Lower lobe of right lung (tissue), 2 donors: ENCODE results near the gene DOHH. TPM values are rescaled to one million over a fixed set of nuclear protein-coding genes. Genes with fewer than 3 reads are reported as not detected.

ENCODE experiments used
- ATAC-seq, 2 donors: fragments of 200-7000 bp; cut with Tn5 transposase; one replicate each; pipeline ENCODE4 v1.9.1; 2020 to 2022; ENCODE audit warnings: mild to moderate bottlenecking in 2 of 2, moderate library complexity in 2 of 2
- DNase-seq: peaks from one replicate; pipeline ENCODE4 v3.0.0-alpha.2; 2020
- H3K27ac ChIP-seq: fragments of 200-600 bp; one replicate; pipeline ENCODE4 v1.8.0; 2022
- H3K27me3 ChIP-seq: fragments of 200-600 bp; one replicate; pipeline ENCODE4 v1.8.0; 2022; ENCODE audit warnings: low read depth
- H3K36me3 ChIP-seq: fragments of 200-600 bp; one replicate; pipeline ENCODE4 v1.8.0; 2022; ENCODE audit warnings: mild to moderate bottlenecking
- H3K4me1 ChIP-seq: fragments of 200-600 bp; one replicate; pipeline ENCODE4 v1.8.0; 2022
- H3K4me3 ChIP-seq: fragments of 200-600 bp; one replicate; pipeline ENCODE4 v1.8.0; 2022; ENCODE audit warnings: mild to moderate bottlenecking
- H3K9me3 ChIP-seq: fragments of 200-600 bp; one replicate; pipeline ENCODE4 v1.8.0; 2022
- CTCF ChIP-seq: fragments of 200-600 bp; IDR thresholded peaks from one replicate; pipeline ENCODE4 v1.8.0; 2022; ENCODE audit warnings: antibody characterized with exemption, mild to moderate bottlenecking
- intact Hi-C: fragments of 100-400 bp; cut with DNase I; formaldehyde crosslinking; loops from one replicate; pipeline ENCODE4 v1.11.0; 2022
- total RNA-seq: library from RNA; stranded (reverse); fragmentation: NEBNext Ultra II Directional; extraction: Animal tissue kit (Norgen Biotek cat#: 25700); gene quantifications from one replicate; pipeline ENCODE4 v1.2.1, GENCODE V29; 2021
- donor health status: DM: no; HTN: yes; CAD: no; lungs with severe emphysema.

DOHH gene
- total RNA-seq, 1 donor from 2014 or later, result 9.9 TPM

- intact Hi-C loops, result no loop called here
- H3K27ac ChIP-seq, result peak overlapping the region; percentile 6
- ATAC-seq (no peak), DNase-seq (no peak)
- peaks cover 33% of the 10 kb centered on the region for H3K36me3 ChIP-seq
- H3K9me3 ChIP-seq, result no peaks in the 10 kb centered on the region
- peak overlapping the region; percentile 87 for H3K4me3 ChIP-seq
- peaks cover 16% of the 10 kb centered on the region for H3K4me1 ChIP-seq
- H3K27me3 ChIP-seq, result no peaks in the 10 kb centered on the region
- no peak for TF ChIP-seq CTCF
Measured at GRCh38 chr19:3507371-3508120, 7.1 kb upstream of the DOHH start.

GRCh38 chr19:3506384-3507340 is 6.2 kb upstream of the DOHH start:
- ATAC-seq, result peak; percentile 1 to 3
- peak; percentile 69 for DNase-seq
- intact Hi-C loops, result no loop called here

GRCh38 chr19:3505598-3506383 is 5.3 kb upstream of the DOHH start, which contains the start of gene FZR1:
Gene FZR1 (plus strand): TSS chr19:3506311. CDS start chr19:3522990, 16,679 bp downstream.
- intact Hi-C loops, result no loop called here
- peak; percentile 7 for TF ChIP-seq CTCF
- no peaks in the 10 kb centered on the region for H3K9me3 ChIP-seq
- peaks cover 18% of the 10 kb centered on the region for H3K36me3 ChIP-seq
- H3K4me3 ChIP-seq, result peak within 1 kb of the TSS; percentile 87
- H3K27ac ChIP-seq, result peak within 1 kb of the TSS; percentile 88
- peak; percentile 99 for DNase-seq
- H3K4me1 ChIP-seq, result peaks cover 20% of the 10 kb centered on the region
- no peaks in the 10 kb centered on the region for H3K27me3 ChIP-seq
- peak; percentile 97 to 98 for ATAC-seq

More at GRCh38 chr19:3506384-3507340, 6.2 kb upstream of the DOHH start:
- Histone ChIP-seq H3K4me1 (peaks cover 16% of the 10 kb centered on the region), H3K27me3 (no peaks in the 10 kb centered on the region), H3K4me3 (peak overlapping the region; percentile 87), H3K27ac (peak overlapping the region; percentile 88), H3K9me3 (no peaks in the 10 kb centered on the region), H3K36me3 (peaks cover 27% of the 10 kb centered on the region)
- no peak for TF ChIP-seq CTCF

- Histone ChIP-seq H3K36me3 (peaks cover 8% of the 10 kb centered on the region), H3K9me3 (no peaks in the 10 kb centered on the region), H3K4me1 (peaks cover 24% of the 10 kb centered on the region), H3K27me3 (no peaks in the 10 kb centered on the region), H3K4me3 (no peak overlapping the region), H3K27ac (peak overlapping the region; percentile 84)
- intact Hi-C loops, result no loop called here
- no peak for TF ChIP-seq CTCF
- DNase-seq, result no peak
- ATAC-seq, result no peak
Measured at GRCh38 chr19:3504735-3505134, 4.3 kb upstream of the DOHH start.

- intact Hi-C loops, result no loop called here
- H3K4me3 ChIP-seq, result no peak overlapping the region
- H3K4me1 ChIP-seq, result peaks cover 19% of the 10 kb centered on the region
- DNase-seq (no peak), ATAC-seq (no peak)
- no peak overlapping the region for H3K27ac ChIP-seq
- TF ChIP-seq CTCF, result no peak
- H3K27me3 ChIP-seq, result no peaks in the 10 kb centered on the region
- no peaks in the 10 kb centered on the region for H3K36me3 ChIP-seq
- H3K9me3 ChIP-seq, result no peaks in the 10 kb centered on the region
Measured at GRCh38 chr19:3503036-3503572, 2.6 kb upstream of the DOHH start.
